Peyer's patch (tissue), 4 donors: ENCODE measurements around the gene KCNMA1. TPM values are rescaled to one million over a fixed set of nuclear protein-coding genes. Genes with fewer than 3 reads are reported as not detected.

Experiments
- DNase-seq, 3 donors: peaks; one replicate each; pipeline ENCODE4 v3.0.0-alpha.2; 2017 to 2019
- H3K27ac ChIP-seq, 4 donors: fragments of 200-600 bp; sonication (generic); one replicate each; pipeline ENCODE4 v1.5.1; 2016 to 2019
- H3K27me3 ChIP-seq, 2 donors: fragments of 200-600 bp; sonication (generic); one replicate each; pipeline ENCODE4 v1.5.1; 2019
- H3K36me3 ChIP-seq, 3 donors: fragments of 200-600 bp; sonication (generic); one replicate each; pipeline ENCODE4 v1.5.1; 2016 to 2019
- H3K4me1 ChIP-seq, 4 donors: fragments of 200-600 bp; sonication (generic); one replicate each; pipeline ENCODE4 v1.5.1; 2016 to 2019
- H3K4me3 ChIP-seq, 4 donors: fragments of 200-600 bp; sonication (generic); 1 replicate in 3 of 4; 2 replicates in 1 of 4; pipeline ENCODE4 v1.5.1; 2016 to 2019; ENCODE audit warnings: mild to moderate bottlenecking in 1 of 4
- H3K9me3 ChIP-seq, 4 donors: fragments of 200-600 bp; sonication (generic); one replicate each; pipeline ENCODE4 v1.5.1; 2016 to 2019; ENCODE audit warnings: mild to moderate bottlenecking in 1 of 4
- CTCF ChIP-seq, 6 experiments: fragments of 450-650 bp in 4 of 6; fragments of 200-600 bp in 2 of 6; sonication (generic) in 1 of 6; IDR thresholded peaks; one replicate each; pipeline ENCODE4 v1.5.1; 2017 to 2019; ENCODE audit warnings: antibody characterized with exemption in 6 of 6, mild to moderate bottlenecking in 3 of 6, moderate library complexity in 1 of 6
- POLR2A ChIP-seq, 2 donors: fragments of 450-650 bp; IDR thresholded peaks; one replicate each; pipeline ENCODE4 v1.5.1; 2017; ENCODE audit warnings: antibody characterized with exemption in 2 of 2, mild to moderate bottlenecking in 2 of 2, moderate library complexity in 2 of 2
- total RNA-seq, 4 donors: library from RNA; depleted of rRNA; stranded (reverse); fragments of >200 nt; gene quantifications; one replicate each; pipeline ENCODE4 v1.1.0, GENCODE V29; 2016

Gene KCNMA1
- total RNA-seq, 4 donors from 2014 or later, result 17.8 to 29.1 (median 23.9) TPM

- H3K4me3 ChIP-seq, result no peak overlapping the region
- DNase-seq, result no peak
- no peaks in the 10 kb centered on the region for H3K4me1 ChIP-seq
- no peaks in the 10 kb centered on the region for H3K36me3 ChIP-seq
- no peaks in the 10 kb centered on the region for H3K27me3 ChIP-seq
- no peaks in the 10 kb centered on the region for H3K9me3 ChIP-seq
- no peak for TF ChIP-seq CTCF (IDR thresholded peaks at IDR 0.05)
- no peak overlapping the region for H3K27ac ChIP-seq
Observed at GRCh38 chr10:77629775-77630506, 7.7 kb downstream of the KCNMA1 start.

GRCh38 chr10:77628906-77629730 is 8.5 kb downstream of the KCNMA1 start:
- TF ChIP-seq CTCF (IDR thresholded peaks at IDR 0.05) (no peak), POLR2A (IDR thresholded peaks at IDR 0.05) (no peak)
- no peaks in the 10 kb centered on the region for H3K9me3 ChIP-seq
- no peak for DNase-seq
- no peak overlapping the region for H3K27ac ChIP-seq
- H3K36me3 ChIP-seq, result no peaks in the 10 kb centered on the region
- no peak overlapping the region for H3K4me3 ChIP-seq
- H3K4me1 ChIP-seq, result no peaks in the 10 kb centered on the region
- H3K27me3 ChIP-seq, result no peaks in the 10 kb centered on the region

- no peak overlapping the region for H3K4me3 ChIP-seq
- no peak for DNase-seq
- H3K9me3 ChIP-seq, result no peaks in the 10 kb centered on the region
- no peaks in the 10 kb centered on the region for H3K36me3 ChIP-seq
- H3K27ac ChIP-seq, result no peak overlapping the region
- H3K27me3 ChIP-seq, result no peaks in the 10 kb centered on the region
- H3K4me1 ChIP-seq, result peaks cover 0 to 4% (median 0%) of the 10 kb centered on the region in 4 donors
- no peak for TF ChIP-seq CTCF (IDR thresholded peaks at IDR 0.05)
- no peak for TF ChIP-seq POLR2A (IDR thresholded peaks at IDR 0.05)
Observed at GRCh38 chr10:77626266-77626935, 11.2 kb downstream of the KCNMA1 start.

GRCh38 chr10:77625379-77625778 is 12.2 kb downstream of the KCNMA1 start:
- no peak overlapping the region for H3K4me3 ChIP-seq
- no peaks in the 10 kb centered on the region for H3K36me3 ChIP-seq

More at GRCh38 chr10:77625379-77625778, 12.2 kb downstream of the KCNMA1 start:
- H3K9me3 ChIP-seq, result no peaks in the 10 kb centered on the region
- no peak for TF ChIP-seq CTCF (IDR thresholded peaks at IDR 0.05)
- H3K27ac ChIP-seq, result no peak overlapping the region
- no peaks in the 10 kb centered on the region for H3K27me3 ChIP-seq
- H3K4me1 ChIP-seq, result peaks cover 0 to 4% (median 0%) of the 10 kb centered on the region in 4 donors
- DNase-seq, result no peak
